ENCODE results near the gene ZNF480. TPM values are rescaled to one million over a fixed set of nuclear protein-coding genes. Genes with fewer than 3 reads are reported as not detected.

The ZNF480 gene
- total RNA-seq: 5.1 and 6.2 TPM in 2 replicates

GRCh38 chr19:52296773-52297600 lies at the start of gene ZNF480:
Gene ZNF480, plus strand, starts transcription at chr19:52297169. Its CDS starts 3,244 bp downstream, at chr19:52300413.

GRCh38 chr19:52269338-52270261 lies 27.4 kb upstream of the ZNF480 start, which contains the start of gene ZNF766:
Gene ZNF766, plus strand, starts transcription at chr19:52269587. Its CDS starts 27 bp downstream, at chr19:52269614.

GRCh38 chr19:52336117-52336790 lies 39.3 kb downstream of the ZNF480 start, which contains the start of gene ZNF610:
Gene ZNF610, plus strand, starts transcription at chr19:52336243. Its CDS starts 12,930 bp downstream, at chr19:52349173.

GRCh38 chr19:52369559-52370340 lies 72.8 kb downstream of the ZNF480 start, which contains the start of gene ZNF880:
Gene ZNF880, plus strand, starts transcription at chr19:52369923. Its CDS starts 43 bp downstream, at chr19:52369966.

Other genes starting within 250 kb of the ZNF480 start
- gene ZNF432, start 248.3 kb upstream of the ZNF480 start, total RNA-seq: 2.1 and 2.7 TPM in 2 replicates
- gene ZNF841, start 201.4 kb upstream of the ZNF480 start, total RNA-seq: 5.7 and 6.7 TPM in 2 replicates
- 4.4 and 4.7 TPM in 2 replicates for gene ZNF616, start 157.2 kb upstream of the ZNF480 start, total RNA-seq
- 3.3 and 4.2 TPM in 2 replicates for gene ZNF836, start 125.5 kb upstream of the ZNF480 start, total RNA-seq
- 283 and 294 TPM in 2 replicates for gene PPP2R1A, start 107.1 kb upstream of the ZNF480 start, total RNA-seq
- 5.4 and 8.3 TPM in 2 replicates for gene ZNF766, start 27.6 kb upstream of the ZNF480 start, total RNA-seq
- 0.89 and 7.3 TPM in 2 replicates for gene ZNF610, start 39.1 kb downstream of the ZNF480 start, total RNA-seq
- 12.6 and 12.8 TPM in 2 replicates for gene ZNF880, start 72.8 kb downstream of the ZNF480 start, total RNA-seq
- 6.2 and 11.3 TPM in 2 replicates for gene ZNF528, start 100.7 kb downstream of the ZNF480 start, total RNA-seq
- gene ZNF534, start 132.0 kb downstream of the ZNF480 start, total RNA-seq: not detected in 2 replicates
- 0.49 and 2.0 TPM in 2 replicates for gene ZNF578, start 156.4 kb downstream of the ZNF480 start, total RNA-seq
- 7.9 and 10.3 TPM in 2 replicates for gene ZNF808, start 230.5 kb downstream of the ZNF480 start, total RNA-seq

All from mammary microvascular endothelial cell (primary cell).